Trophoblast cell (in vitro differentiated cells and primary cell): ENCODE measurements around the gene ZNF592.
"Not testable (repeated sequence)": the region's sequence is repeated elsewhere in the genome, so short reads cannot be mapped to it uniquely, and the experiment has no call there.

Source experiments
- DNase-seq, 2 donors: peaks; one replicate each; pipeline ENCODE4 v3.0.0-alpha.2; 2016
- H2AFZ ChIP-seq: 2 replicates; pipeline ENCODE4 v1.6.1; 2013; ENCODE audit warnings: low read length, moderate library complexity, mild to moderate bottlenecking; ENCODE audit not compliant: insufficient read depth, poor library complexity
- H2AK5ac ChIP-seq: 2 replicates; pipeline ENCODE4 v1.6.1; 2013; ENCODE audit warnings: mild to moderate bottlenecking, low read length
- H2BK120ac ChIP-seq: 2 replicates; pipeline ENCODE4 v1.6.1; 2013; ENCODE audit warnings: low read length, mild to moderate bottlenecking, moderate library complexity; ENCODE audit not compliant: insufficient read depth, poor library complexity
- H2BK12ac ChIP-seq: 2 replicates; pipeline ENCODE4 v1.6.1; 2013; ENCODE audit warnings: mild to moderate bottlenecking, low read length, moderate library complexity
- H2BK5ac ChIP-seq: 2 replicates; pipeline ENCODE4 v1.6.1; 2013; ENCODE audit warnings: low read length, low read depth, moderate library complexity, mild to moderate bottlenecking; ENCODE audit not compliant: poor library complexity
- H3K14ac ChIP-seq: 2 replicates; pipeline ENCODE4 v1.6.1; 2013; ENCODE audit warnings: mild to moderate bottlenecking, low read length
- H3K18ac ChIP-seq: 2 replicates; pipeline ENCODE4 v1.6.1; 2013; ENCODE audit warnings: mild to moderate bottlenecking, low read length
- H3K23ac ChIP-seq: 2 replicates; pipeline ENCODE4 v1.6.1; 2013; ENCODE audit warnings: low read length
- H3K27ac ChIP-seq: 2 replicates; pipeline ENCODE4 v1.5.1; 2013; ENCODE audit warnings: low read depth, mild to moderate bottlenecking, inconsistent platforms, low read length, moderate library complexity
- H3K27me3 ChIP-seq: 2 replicates; pipeline ENCODE4 v1.6.1; 2013; ENCODE audit warnings: inconsistent platforms, mild to moderate bottlenecking, low read length, moderate library complexity; ENCODE audit not compliant: insufficient read depth
- H3K36me3 ChIP-seq, 2 experiments: 1 replicate in 1 of 2; 2 replicates in 1 of 2; pipeline ENCODE4 v1.6.1; 2013; ENCODE audit warnings: low read length in 2 of 2, mild to moderate bottlenecking in 2 of 2, moderate library complexity in 1 of 2; ENCODE audit not compliant: insufficient read depth in 2 of 2, control insufficient read depth in 1 of 2
- H3K4ac ChIP-seq: 2 replicates; pipeline ENCODE4 v1.6.1; 2013; ENCODE audit warnings: low read depth, mild to moderate bottlenecking, low read length, moderate library complexity
- H3K4me1 ChIP-seq, 2 experiments: 1 replicate in 1 of 2; 2 replicates in 1 of 2; pipeline ENCODE4 v1.6.1; 2013; ENCODE audit warnings: low read length in 2 of 2, mild to moderate bottlenecking in 2 of 2, moderate library complexity in 1 of 2; ENCODE audit not compliant: insufficient read depth in 2 of 2, control insufficient read depth in 1 of 2
- H3K4me2 ChIP-seq: 2 replicates; pipeline ENCODE4 v1.6.1; 2013; ENCODE audit warnings: inconsistent platforms, mild to moderate bottlenecking, low read length, moderate library complexity
- H3K4me3 ChIP-seq: 2 replicates; pipeline ENCODE4 v1.5.1; 2013; ENCODE audit warnings: mild to moderate bottlenecking, low read depth, low read length, inconsistent platforms
- H3K79me1 ChIP-seq: one replicate; pipeline ENCODE4 v1.6.1; 2013; ENCODE audit warnings: low read length
- H3K79me2 ChIP-seq: 2 replicates; pipeline ENCODE4 v1.6.1; 2013; ENCODE audit warnings: low read length, mild to moderate bottlenecking; ENCODE audit not compliant: control insufficient read depth, insufficient read depth, poor library complexity
- H3K9ac ChIP-seq: 2 replicates; pipeline ENCODE4 v1.6.1; 2013; ENCODE audit warnings: mild to moderate bottlenecking, low read length
- H3K9me3 ChIP-seq: 2 replicates; pipeline ENCODE4 v1.6.1; 2013; ENCODE audit warnings: low read depth, mild to moderate bottlenecking, control low read depth, inconsistent platforms, low read length; ENCODE audit not compliant: insufficient read depth
- H4K12ac ChIP-seq: 2 replicates; pipeline ENCODE4 v1.6.1; 2013; ENCODE audit warnings: low read depth, mild to moderate bottlenecking, low read length, moderate library complexity
- H4K8ac ChIP-seq: 2 replicates; pipeline ENCODE4 v1.6.1; 2013; ENCODE audit warnings: low read depth, mild to moderate bottlenecking, low read length, moderate library complexity
- H4K91ac ChIP-seq: one replicate; pipeline ENCODE4 v1.6.1; 2013; ENCODE audit warnings: low read depth, mild to moderate bottlenecking, low read length, moderate library complexity
- WGBS: extraction: QIAGEN DNeasy Blood & Tissue Kit; methylation state at CpG from one replicate; pipeline ENCODE4 v1.1.7; 2013; ENCODE audit warnings: missing lambda C conversion rate; ENCODE audit not compliant: insufficient read length, insufficient coverage; ENCODE audit errors: extremely low coverage; 5-methylcytosine and 5-hydroxymethylcytosine counted together

ZNF592 gene

DNA sequence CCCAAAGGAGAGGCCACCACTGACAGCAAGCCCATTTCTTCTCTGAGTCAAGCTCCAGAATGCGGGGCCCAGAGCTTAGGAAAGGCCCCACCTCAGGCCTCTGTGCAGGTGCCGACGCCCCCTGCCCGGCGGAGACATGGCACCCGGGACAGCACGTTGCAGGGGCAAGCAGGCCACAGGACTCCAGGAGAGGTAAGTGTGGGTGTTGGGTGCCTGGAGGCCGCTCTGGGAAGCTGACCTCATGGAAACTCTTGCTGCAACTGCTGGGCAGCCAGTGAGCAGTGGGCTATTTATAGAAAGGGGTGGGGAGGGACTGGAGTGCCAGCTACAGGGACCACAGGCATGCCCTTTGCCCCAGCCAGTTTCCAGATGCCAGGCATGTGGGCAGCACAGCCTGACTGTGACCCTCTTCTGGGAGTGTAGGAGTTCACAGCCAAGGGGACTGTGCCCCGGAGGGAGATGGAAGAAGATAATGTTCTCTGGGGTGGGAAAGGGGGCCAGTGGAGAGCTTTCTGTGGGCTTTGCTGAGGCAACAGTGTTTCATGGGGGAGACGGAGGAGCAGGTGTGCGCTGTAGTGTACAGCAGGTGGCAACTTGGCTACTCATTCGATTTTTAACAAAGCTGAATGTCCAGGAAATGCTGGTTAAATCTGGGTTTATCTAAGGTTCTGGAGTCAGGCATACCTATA, 92.5 kb downstream of the ZNF592 start:
- Histone ChIP-seq H3K9ac (no peak overlapping the region), H2BK120ac (no peak overlapping the region), H3K36me3 (peaks cover 30 to 31% of the 10 kb centered on the region in 2 experiments), H4K91ac (no peak overlapping the region), H4K8ac (no peak overlapping the region), H2AK5ac (no peak overlapping the region), H3K23ac (no peak overlapping the region), H3K4me1 (peaks cover 0 to 3% of the 10 kb centered on the region in 2 experiments), H3K4me3 (no peak overlapping the region), H4K12ac (no peak overlapping the region), H3K4ac (no peak overlapping the region), H3K79me1 (peaks cover 2% of the 10 kb centered on the region), H2BK12ac (no peak overlapping the region), H3K18ac (no peak overlapping the region), H3K27ac (no peak overlapping the region), H3K4me2 (no peak overlapping the region), H3K9me3 (no peaks in the 10 kb centered on the region), H2AFZ (no peak overlapping the region), H2BK5ac (no peak overlapping the region), H3K27me3 (no peaks in the 10 kb centered on the region), H3K14ac (no peak overlapping the region), H3K79me2 (no peaks in the 10 kb centered on the region)
- DNase-seq, result peak in 1 of 2 donors; percentile 18
- no CpG with 5 or more reads among the region's 12 CpGs for WGBS

DNA sequence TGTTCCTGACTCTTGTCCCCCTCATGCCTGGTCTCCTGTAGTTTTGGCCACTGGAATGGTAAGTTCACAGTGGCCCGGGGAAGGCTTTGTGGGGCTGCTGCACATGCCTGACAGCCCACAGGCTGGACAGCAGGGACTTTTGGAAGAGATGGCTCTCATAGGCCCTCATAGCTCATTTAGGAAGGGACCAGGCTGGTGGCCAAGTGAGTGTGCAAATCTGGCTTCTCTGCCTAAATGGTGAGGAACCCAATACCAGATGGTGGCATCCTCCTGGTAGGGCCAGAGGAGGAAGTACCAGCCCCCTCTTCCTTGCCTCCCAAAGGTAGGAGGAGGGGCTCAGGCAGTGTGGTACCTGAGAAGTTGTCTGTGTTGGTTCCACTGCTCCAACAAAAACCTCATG, 94.4 kb downstream of the ZNF592 start:
- Histone ChIP-seq H3K4ac (no peak overlapping the region), H2BK12ac (no peak overlapping the region), H3K9ac (no peak overlapping the region), H2AFZ (no peak overlapping the region), H2BK120ac (no peak overlapping the region), H4K8ac (no peak overlapping the region), H3K4me1 (peaks cover 0 to 3% of the 10 kb centered on the region in 2 experiments), H3K9me3 (peaks cover 1% of the 10 kb centered on the region), H3K4me2 (no peak overlapping the region), H3K27me3 (no peaks in the 10 kb centered on the region), H2AK5ac (no peak overlapping the region), H3K27ac (no peak overlapping the region), H3K79me1 (peaks cover 2% of the 10 kb centered on the region), H4K91ac (no peak overlapping the region), H3K23ac (no peak overlapping the region), H3K14ac (no peak overlapping the region), H4K12ac (no peak overlapping the region), H3K36me3 (peaks cover 29 to 30% of the 10 kb centered on the region in 2 experiments), H3K18ac (no peak overlapping the region), H3K79me2 (no peaks in the 10 kb centered on the region), H3K4me3 (no peak overlapping the region), H2BK5ac (no peak overlapping the region)
- no CpG with 5 or more reads among the region's 1 CpG for WGBS
- no peak for DNase-seq

- H3K23ac ChIP-seq, result no peak overlapping the region
- H3K79me2 ChIP-seq, result no peaks in the 10 kb centered on the region
- H3K27me3 ChIP-seq, result no peaks in the 10 kb centered on the region
- peaks cover 2% of the 10 kb centered on the region for H3K79me1 ChIP-seq
- H3K4me1 ChIP-seq, result peaks cover 0 to 3% of the 10 kb centered on the region in 2 experiments
- peak overlapping the region; percentile 18 for H2BK5ac ChIP-seq
- H3K36me3 ChIP-seq, result peaks cover 16 to 17% of the 10 kb centered on the region in 2 experiments
- peak overlapping the region; percentile 32 for H2AK5ac ChIP-seq
- no peak overlapping the region for H2BK120ac ChIP-seq
- no peak overlapping the region for H3K4ac ChIP-seq
- no peak overlapping the region for H3K18ac ChIP-seq
- no peak overlapping the region for H3K4me2 ChIP-seq
- no peak overlapping the region for H4K12ac ChIP-seq
- DNase-seq, result no peak
- H3K9ac ChIP-seq, result no peak overlapping the region
- H4K91ac ChIP-seq, result peak overlapping the region; percentile 21
- H3K27ac ChIP-seq, result peak overlapping the region; percentile 16
- WGBS, result no CpG with 5 or more reads among the region's 2 CpGs
- no peak overlapping the region for H2AFZ ChIP-seq
- no peak overlapping the region for H3K14ac ChIP-seq
- H3K4me3 ChIP-seq, result no peak overlapping the region
- H2BK12ac ChIP-seq, result no peak overlapping the region
- no peak overlapping the region for H4K8ac ChIP-seq
- peaks cover 1% of the 10 kb centered on the region for H3K9me3 ChIP-seq
Observed at GRCh38 chr15:84844964-84845363, 96.6 kb downstream of the ZNF592 start.

DNA sequence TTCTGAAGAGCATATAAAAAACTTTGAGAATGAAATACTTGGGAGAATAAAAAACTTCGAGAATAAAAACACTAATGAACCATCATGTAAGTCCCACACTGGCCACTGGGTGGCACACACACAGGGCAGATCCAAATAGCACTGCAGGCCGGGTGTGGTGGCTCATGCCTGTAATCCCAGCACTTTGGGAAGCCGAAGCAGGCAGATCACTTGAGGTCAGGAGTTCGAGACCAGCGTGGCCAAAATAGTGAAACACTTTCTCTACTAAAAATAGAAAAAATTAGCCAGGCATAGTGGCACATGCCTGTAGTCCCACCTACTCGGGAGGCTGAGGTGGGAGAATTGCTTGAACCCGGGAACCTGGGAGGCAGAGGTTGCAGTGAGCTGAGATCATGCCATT, 97.2 kb downstream of the ZNF592 start:
- H3K23ac ChIP-seq, H3K9me3 ChIP-seq, H4K91ac ChIP-seq, H3K4me1 ChIP-seq, H2BK120ac ChIP-seq, H3K27me3 ChIP-seq, H3K79me1 ChIP-seq, H2BK12ac ChIP-seq, H3K9ac ChIP-seq, H4K8ac ChIP-seq, H2AFZ ChIP-seq, H2BK5ac ChIP-seq, H3K18ac ChIP-seq, H3K4me2 ChIP-seq, H3K4me3 ChIP-seq, H3K14ac ChIP-seq, H3K4ac ChIP-seq, H2AK5ac ChIP-seq, H3K27ac ChIP-seq, H3K79me2 ChIP-seq: not testable (repeated sequence)
- peak; percentile 56 to 81 for DNase-seq
- H3K36me3 ChIP-seq, result peaks cover 10 to 11% of the 10 kb centered on the region in 2 experiments
- WGBS, result no CpG with 5 or more reads among the region's 7 CpGs
- peak overlapping the region; percentile 43 for H4K12ac ChIP-seq
